ENCODE data around the gene DNAJC4.
A peak's percentile ranks its signal among the peaks of the same experiment; 100 is the strongest.

The DNAJC4 gene

DNA sequence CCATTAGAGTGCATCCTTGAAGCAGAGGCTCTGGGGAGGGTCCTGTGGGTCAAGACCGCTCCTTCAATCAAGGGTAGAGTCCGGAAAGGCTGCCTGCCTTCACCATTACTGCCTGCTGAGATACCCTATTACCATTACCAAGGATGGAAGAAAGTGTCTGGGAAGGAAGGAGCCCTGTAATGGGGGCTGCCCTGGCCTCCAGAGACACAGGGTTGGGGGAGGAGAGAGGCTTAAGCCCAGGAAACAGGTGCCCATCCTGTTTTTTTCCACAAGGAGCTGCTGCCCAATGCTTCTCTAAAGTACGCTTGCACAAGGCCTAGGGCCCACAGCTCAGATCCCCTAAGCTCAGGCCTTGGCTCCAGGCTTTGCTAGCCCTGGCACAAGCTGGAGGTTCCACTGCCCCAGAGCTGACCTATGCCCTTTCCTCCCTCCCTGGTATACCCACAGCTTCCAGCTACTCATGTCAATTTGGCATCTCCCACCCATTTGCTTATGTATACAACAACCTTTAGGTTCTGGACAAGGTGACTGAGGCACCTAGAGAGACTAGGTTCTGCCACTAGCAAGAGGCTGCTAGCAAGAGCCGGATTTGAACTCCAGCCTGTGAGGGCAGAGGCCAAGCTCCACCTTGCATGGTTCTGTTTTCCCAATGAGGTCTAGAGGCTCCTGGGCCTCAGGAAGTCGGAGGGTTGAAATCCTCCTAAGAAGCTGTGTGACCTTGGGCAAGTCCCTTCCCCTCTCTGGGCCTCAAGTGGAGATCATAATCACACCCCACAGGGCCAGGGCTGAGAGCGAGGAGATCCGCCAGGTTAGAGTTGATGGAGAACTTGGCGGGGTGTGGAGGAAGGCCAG is 19.4 kb downstream of the DNAJC4 start:
- peak; percentile 36; the same call in 1 of the 2 replicates for TF ChIP-seq GATA2 (IDR thresholded peaks at IDR 0.05; ENCODE audit: low read depth, low read length)
- no peak for TF ChIP-seq GATA3 (IDR thresholded peaks at IDR 0.05; ENCODE audit: low read depth, low read length)

DNA sequence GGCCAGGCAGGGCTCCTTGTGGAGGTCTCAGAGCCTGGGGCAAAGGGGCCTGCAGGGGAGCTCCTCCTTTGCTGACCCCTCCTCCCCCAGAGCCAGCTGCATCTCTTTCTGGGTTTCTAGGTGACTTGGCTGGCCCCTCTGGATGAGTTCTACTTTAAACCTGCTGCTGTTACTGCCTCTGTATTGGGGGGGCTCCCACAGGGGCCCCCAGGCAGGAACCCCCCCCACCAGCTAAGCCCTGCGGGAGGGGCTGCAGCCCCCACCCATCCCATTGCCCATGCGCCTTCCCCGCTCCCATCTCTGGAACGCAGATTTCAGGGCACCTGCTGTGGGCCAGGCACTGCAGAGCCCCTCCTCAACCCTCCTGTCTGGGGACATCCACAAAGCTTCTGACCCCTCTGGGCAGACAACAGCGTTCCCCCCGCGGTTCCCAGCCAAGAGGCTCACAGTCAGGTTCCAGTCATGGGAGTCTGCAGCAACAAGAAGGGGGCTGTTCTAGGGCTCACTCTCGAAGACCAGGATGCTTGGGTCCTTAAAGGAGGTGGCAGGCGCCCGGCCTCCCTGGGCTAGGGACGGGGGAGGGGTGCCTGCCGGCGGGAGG is 20.2 kb downstream of the DNAJC4 start:
- TF ChIP-seq GATA3 (IDR thresholded peaks at IDR 0.05; ENCODE audit: low read depth, low read length) = no peak
- TF ChIP-seq GATA2 (IDR thresholded peaks at IDR 0.05; ENCODE audit: low read depth, low read length) = no peak

DNA sequence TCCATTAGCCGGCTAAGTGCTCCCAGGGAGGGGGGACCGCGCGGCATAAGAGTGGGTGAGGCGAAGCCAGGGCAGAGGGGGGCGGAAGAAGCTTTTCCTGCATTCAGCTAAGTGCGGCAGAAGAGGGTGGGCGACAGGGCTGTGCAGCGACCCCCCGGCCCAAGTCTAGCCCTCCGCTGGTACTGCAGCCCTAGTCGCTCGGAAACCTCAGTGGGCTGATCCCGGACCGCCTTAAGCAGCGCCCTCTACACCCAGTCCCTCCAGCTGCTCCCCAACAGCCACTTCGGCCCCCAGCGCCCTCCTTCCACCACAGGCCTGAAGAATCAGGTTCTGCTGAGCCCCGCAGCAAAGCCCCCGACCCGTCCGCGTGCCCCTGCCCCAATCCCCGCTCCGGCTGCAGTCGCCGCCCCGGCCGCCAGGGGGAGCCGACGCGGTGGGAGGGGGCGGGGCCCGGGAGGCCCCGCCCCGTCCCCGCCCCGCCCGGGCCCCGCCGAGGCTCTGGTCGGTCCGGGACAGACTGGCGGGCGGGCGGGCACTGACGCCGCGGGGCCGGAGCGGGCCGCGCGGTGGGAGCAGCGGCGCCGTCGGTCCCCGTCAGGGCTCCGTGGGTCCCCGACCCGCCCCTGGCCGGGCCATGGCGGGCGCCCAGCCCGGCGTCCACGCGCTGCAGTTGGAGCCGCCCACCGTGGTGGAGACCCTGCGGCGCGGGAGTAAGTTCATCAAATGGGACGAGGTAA is 20.8 kb downstream of the DNAJC4 start, which contains the start of gene PLCB3:
Gene PLCB3 (plus strand): TSS at position 515 of the 737 bp plus-strand sequence. CDS start 120 bp downstream, at position 635.
- TF ChIP-seq GATA3 (IDR thresholded peaks at IDR 0.05; ENCODE audit: low read depth, low read length) (no peak), GATA2 (IDR thresholded peaks at IDR 0.05; ENCODE audit: low read depth, low read length) (no peak)

DNA sequence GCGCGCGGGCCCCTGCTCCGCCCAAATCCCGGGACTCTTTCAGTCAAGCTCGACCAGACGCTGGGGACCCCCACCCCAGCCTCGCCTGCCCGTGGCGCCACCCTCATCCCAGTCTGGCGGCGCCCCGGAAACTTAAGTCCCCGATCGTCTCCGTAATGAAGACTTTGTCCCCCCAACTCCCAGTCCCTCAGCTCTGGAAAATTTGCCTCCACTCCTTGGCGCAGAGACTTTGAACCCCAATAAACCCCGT is 21.3 kb downstream of the DNAJC4 start:
- TF ChIP-seq GATA3 (IDR thresholded peaks at IDR 0.05; ENCODE audit: low read depth, low read length) (no peak), GATA2 (IDR thresholded peaks at IDR 0.05; ENCODE audit: low read depth, low read length) (no peak)

DNA sequence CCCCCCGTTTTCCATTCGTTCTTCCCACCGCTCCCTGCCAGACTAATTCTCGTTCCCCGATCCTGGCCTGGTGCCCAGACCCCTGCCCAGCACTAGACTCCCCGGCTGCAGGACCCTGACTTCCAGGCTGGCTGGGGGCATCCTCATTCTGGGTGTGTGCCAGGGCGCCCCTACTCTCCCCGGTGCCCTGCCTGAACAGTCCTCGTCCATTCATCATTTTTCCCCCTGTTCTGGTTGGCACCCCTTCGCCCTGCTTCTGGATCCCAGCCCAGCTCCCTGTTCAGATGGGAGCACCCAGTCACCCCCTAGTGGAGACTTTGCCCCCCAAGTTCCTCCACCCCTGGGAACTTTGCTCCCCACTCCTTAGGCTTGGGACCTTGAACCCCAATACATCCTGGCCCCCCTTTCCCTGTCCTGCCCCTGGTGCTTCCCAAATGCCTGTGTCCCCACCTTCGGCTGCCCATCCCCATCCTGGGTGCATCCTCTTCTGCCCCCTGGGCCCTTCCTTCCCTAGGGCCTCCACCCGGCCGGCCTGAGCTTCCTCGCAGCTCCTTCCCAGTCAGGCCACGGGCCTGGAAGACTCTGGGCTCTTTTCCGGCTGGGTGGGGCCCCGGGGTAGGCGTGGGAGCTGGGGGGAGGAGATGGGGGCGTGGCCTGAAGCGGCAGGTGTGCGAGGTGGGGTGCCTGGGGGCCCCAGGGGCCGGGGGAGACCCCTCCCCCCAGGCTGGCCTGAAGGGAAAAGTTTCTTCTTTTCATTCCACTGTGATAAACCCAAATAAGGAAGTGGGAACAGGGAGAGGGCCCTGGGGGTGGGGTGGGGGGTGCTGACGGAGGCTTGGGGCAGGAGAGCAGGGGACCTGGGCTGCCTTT is 21.9 kb downstream of the DNAJC4 start:
- no peak for TF ChIP-seq GATA2 (IDR thresholded peaks at IDR 0.05; ENCODE audit: low read depth, low read length)
- TF ChIP-seq GATA3 (IDR thresholded peaks at IDR 0.05; ENCODE audit: low read depth, low read length) = no peak

DNA sequence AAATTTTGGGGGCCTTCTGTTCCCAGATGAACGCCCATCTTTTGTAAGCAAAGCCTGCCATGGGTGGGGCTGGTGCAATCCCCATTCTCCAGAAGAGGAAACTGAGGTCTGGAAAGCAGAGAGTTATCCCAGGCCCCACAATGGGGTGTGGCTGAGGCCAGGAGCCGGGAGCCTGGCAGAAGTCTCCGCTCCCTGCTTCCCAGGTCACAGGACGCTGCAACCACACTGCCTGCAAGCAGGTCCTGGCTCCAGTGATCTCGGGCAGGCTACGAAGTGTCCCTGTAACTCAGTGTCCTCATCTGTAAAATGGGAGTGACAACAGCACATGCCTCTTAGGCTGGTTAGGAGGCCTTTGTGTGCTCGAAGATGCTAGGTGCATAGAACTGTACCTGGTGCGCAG is 22.7 kb downstream of the DNAJC4 start:
- TF ChIP-seq GATA2 (IDR thresholded peaks at IDR 0.05; ENCODE audit: low read depth, low read length) = no peak
- TF ChIP-seq GATA3 (IDR thresholded peaks at IDR 0.05; ENCODE audit: low read depth, low read length) = no peak

DNA sequence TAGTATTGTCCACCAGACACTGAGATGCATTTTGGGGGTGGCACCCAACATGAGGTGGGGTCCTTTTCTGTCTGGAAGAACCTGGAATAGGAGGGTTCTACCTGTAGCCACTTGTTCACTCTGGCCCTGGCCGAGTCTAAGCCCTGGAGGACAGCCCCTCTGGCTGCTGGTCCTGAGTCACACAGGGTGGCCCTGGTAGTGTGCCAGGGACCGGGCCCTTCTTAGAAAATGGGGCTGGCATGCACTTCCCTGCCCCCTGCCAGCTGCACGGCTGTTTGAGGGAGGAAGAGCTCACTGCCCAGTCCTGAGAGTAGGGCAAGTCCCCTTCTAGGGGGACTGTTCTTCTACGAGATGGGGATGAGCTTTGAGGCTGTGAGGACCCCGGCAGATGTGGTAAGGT is 23.1 kb downstream of the DNAJC4 start:
- TF ChIP-seq GATA3 (IDR thresholded peaks at IDR 0.05; ENCODE audit: low read depth, low read length) = no peak
- no peak for TF ChIP-seq GATA2 (IDR thresholded peaks at IDR 0.05; ENCODE audit: low read depth, low read length)

DNA sequence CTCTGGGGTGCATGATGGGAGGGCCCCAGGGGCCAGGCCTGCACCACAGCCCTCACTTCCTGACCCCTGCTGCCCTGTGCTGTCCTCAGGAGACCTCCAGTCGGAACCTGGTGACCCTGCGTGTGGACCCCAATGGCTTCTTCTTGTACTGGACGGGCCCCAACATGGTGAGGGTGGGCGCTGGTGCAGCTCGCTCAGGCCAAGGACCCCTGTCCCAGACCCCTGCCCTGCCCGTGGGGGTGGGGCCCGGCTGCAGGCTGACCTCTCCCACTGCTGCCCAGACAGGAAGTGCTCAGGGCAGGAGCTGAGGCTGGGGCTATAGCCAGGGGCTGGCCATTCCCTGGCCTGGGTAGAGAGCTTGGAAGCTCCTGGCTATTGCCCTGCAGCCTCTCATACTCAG is 24.0 kb downstream of the DNAJC4 start:
- TF ChIP-seq GATA3 (IDR thresholded peaks at IDR 0.05; ENCODE audit: low read depth, low read length) (no peak), GATA2 (IDR thresholded peaks at IDR 0.05; ENCODE audit: low read depth, low read length) (no peak)

DNA sequence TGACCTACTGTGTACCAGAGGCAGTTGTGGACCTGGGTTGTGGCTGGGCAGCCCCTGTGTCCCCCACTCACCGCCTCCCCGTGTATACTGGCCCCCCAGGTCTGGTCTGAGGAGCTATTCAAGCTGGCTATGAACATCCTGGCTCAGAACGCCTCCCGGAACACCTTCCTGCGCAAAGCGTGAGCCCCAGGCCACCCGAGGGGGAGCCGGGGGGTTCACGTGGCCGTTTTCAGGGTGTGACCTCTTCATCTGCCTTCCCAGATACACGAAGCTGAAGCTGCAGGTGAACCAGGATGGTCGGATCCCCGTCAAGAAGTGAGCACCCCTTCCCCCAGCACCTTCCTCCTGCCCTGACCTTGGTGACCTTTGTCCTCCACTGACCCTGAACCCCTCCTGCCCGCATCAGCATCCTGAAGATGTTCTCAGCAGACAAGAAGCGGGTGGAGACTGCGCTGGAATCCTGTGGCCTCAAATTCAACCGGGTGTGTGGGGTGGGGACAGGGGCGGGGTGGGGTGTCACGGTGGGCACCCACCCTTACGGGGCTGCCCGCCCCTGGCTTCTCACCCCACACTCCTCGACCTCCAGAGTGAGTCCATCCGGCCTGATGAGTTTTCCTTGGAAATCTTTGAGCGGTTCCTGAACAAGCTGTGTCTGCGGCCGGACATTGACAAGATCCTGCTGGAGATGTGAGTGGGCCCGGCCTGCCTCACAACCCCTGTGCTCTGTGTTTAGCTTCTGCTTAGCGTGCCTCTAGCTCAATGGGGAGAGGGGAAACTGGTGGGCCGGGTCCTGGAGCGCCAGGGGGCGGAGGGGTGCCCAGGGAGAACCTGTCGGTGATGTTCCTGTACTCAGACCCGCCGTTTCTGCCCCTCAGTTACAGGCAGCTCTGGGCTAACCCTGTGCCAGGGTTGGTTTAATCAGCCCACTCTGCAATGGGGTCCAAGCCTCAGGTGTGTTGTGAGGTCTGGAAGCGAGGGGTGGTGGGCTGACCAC is 25.1 kb downstream of the DNAJC4 start:
- TF ChIP-seq GATA3 (IDR thresholded peaks at IDR 0.05; ENCODE audit: low read depth, low read length) = no peak
- TF ChIP-seq GATA2 (IDR thresholded peaks at IDR 0.05; ENCODE audit: low read depth, low read length) = no peak

DNA sequence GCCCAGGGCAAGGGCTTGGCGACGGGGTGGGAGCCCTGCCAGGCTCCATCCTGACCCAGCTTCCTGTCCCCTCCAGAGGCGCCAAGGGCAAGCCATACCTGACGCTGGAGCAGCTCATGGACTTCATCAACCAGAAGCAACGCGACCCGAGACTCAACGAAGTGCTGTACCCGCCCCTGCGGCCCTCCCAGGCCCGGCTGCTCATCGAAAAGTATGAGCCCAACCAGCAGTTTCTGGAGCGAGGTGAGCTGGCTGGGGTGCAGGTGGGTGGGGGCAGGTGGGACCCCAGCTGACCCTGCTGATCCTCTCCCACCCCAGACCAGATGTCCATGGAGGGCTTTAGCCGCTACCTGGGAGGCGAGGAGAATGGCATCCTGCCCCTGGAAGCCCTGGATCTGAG is 26.0 kb downstream of the DNAJC4 start:
- TF ChIP-seq GATA3 (IDR thresholded peaks at IDR 0.05; ENCODE audit: low read depth, low read length) (no peak), GATA2 (IDR thresholded peaks at IDR 0.05; ENCODE audit: low read depth, low read length) (no peak)

DNA sequence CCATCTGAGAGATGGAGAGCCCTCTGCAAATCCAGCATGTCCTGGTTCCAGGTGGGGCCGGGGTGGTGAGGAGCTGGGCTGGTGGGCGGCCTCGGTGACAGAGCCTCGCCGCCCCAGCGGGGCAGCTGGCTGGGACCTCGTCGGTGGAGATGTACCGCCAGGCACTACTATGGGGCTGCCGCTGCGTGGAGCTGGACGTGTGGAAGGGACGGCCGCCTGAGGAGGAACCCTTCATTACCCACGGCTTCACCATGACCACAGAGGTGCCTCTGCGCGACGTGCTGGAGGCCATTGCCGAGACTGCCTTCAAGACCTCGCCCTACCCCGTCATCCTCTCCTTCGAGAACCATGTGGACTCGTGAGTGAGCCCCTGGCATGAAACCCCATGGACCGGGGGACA is 28.0 kb downstream of the DNAJC4 start:
- TF ChIP-seq GATA3 (IDR thresholded peaks at IDR 0.05; ENCODE audit: low read depth, low read length) (no peak), GATA2 (IDR thresholded peaks at IDR 0.05; ENCODE audit: low read depth, low read length) (no peak)

DNA sequence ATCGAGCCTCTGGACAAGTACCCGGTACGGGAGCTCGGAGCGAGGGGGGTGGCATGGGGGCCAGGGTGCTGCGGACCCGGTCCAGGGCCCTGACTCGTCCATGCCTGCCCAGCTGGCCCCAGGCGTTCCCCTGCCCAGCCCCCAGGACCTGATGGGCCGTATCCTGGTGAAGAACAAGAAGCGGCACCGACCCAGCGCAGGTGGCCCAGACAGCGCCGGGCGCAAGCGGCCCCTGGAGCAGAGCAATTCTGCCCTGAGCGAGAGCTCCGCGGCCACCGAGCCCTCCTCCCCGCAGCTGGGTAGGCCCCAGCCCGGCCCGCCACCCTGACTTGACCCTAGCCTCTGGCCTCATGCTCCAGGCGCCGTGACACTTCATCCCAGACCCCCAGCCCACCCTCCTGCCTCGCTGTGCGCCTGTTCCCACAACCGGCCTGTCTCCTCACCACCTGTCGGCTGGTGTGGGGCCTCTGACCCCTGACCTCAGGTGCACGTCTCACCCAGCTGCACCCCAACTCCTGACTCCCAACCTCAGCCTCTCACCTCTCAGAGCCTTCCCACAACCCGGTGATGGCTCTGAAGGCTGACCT is 28.7 kb downstream of the DNAJC4 start:
- no peak for TF ChIP-seq GATA3 (IDR thresholded peaks at IDR 0.05; ENCODE audit: low read depth, low read length)
- TF ChIP-seq GATA2 (IDR thresholded peaks at IDR 0.05; ENCODE audit: low read depth, low read length) = no peak

Measured in SH-SY5Y (cell line).